ENCODE measurements around the gene HOXB4.

DNA sequence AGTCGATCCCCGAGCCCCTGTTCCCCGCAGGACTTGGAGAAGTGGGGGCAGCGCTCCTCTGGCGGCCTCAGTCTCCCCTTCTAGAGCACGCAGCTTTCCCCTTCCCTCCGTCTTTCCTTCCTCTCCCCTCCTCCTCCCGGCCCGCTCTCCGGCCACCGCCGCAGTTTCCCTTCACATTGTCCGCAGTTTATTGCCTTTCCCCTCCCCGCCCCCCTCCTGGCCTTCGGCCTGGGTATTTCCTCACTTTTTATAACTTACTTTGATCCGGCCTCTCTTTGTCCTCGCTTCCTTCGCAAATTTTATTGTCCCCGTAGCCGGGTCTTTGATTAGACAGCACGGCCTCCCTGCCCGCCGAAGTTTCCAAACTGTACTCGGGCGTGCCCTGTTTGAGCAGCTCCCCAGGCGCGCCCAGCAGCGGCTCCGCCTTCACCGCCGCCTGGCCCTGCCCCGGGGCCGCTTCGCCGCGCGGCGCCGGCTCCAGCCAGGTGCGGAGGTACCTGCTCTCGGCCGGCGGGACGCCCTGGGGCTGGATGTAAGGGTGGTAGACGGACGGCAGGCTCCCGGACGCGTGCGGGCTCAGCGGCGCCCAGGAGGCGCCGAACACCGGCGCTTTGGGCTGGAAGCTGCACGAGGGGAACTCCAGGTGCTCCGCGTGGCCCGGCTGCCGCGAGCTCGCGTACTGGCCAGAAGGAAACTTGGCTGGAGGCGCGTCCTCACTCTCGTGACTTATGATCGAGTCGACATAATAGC lies 47.5 kb upstream of the HOXB4 start:
- TF ChIP-seq, protein P1, sequence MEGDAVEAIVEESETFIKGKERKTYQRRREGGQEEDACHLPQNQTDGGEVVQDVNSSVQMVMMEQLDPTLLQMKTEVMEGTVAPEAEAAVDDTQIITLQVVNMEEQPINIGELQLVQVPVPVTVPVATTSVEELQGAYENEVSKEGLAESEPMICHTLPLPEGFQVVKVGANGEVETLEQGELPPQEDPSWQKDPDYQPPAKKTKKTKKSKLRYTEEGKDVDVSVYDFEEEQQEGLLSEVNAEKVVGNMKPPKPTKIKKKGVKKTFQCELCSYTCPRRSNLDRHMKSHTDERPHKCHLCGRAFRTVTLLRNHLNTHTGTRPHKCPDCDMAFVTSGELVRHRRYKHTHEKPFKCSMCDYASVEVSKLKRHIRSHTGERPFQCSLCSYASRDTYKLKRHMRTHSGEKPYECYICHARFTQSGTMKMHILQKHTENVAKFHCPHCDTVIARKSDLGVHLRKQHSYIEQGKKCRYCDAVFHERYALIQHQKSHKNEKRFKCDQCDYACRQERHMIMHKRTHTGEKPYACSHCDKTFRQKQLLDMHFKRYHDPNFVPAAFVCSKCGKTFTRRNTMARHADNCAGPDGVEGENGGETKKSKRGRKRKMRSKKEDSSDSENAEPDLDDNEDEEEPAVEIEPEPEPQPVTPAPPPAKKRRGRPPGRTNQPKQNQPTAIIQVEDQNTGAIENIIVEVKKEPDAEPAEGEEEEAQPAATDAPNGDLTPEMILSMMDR (IDR thresholded peaks at IDR 0.05) = no peak
- TF ChIP-seq, protein P2, sequence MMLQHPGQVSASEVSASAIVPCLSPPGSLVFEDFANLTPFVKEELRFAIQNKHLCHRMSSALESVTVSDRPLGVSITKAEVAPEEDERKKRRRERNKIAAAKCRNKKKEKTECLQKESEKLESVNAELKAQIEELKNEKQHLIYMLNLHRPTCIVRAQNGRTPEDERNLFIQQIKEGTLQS (CRISPR knock-in tag; conservative IDR thresholded peaks at IDR 0.05) = no peak
- TF ChIP-seq, protein P3, sequence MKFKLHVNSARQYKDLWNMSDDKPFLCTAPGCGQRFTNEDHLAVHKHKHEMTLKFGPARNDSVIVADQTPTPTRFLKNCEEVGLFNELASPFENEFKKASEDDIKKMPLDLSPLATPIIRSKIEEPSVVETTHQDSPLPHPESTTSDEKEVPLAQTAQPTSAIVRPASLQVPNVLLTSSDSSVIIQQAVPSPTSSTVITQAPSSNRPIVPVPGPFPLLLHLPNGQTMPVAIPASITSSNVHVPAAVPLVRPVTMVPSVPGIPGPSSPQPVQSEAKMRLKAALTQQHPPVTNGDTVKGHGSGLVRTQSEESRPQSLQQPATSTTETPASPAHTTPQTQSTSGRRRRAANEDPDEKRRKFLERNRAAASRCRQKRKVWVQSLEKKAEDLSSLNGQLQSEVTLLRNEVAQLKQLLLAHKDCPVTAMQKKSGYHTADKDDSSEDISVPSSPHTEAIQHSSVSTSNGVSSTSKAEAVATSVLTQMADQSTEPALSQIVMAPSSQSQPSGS (CRISPR knock-in tag; IDR thresholded peaks at IDR 0.05; ENCODE audit: borderline replicate concordance, low read depth) = no peak
- TF ChIP-seq, protein P4, sequence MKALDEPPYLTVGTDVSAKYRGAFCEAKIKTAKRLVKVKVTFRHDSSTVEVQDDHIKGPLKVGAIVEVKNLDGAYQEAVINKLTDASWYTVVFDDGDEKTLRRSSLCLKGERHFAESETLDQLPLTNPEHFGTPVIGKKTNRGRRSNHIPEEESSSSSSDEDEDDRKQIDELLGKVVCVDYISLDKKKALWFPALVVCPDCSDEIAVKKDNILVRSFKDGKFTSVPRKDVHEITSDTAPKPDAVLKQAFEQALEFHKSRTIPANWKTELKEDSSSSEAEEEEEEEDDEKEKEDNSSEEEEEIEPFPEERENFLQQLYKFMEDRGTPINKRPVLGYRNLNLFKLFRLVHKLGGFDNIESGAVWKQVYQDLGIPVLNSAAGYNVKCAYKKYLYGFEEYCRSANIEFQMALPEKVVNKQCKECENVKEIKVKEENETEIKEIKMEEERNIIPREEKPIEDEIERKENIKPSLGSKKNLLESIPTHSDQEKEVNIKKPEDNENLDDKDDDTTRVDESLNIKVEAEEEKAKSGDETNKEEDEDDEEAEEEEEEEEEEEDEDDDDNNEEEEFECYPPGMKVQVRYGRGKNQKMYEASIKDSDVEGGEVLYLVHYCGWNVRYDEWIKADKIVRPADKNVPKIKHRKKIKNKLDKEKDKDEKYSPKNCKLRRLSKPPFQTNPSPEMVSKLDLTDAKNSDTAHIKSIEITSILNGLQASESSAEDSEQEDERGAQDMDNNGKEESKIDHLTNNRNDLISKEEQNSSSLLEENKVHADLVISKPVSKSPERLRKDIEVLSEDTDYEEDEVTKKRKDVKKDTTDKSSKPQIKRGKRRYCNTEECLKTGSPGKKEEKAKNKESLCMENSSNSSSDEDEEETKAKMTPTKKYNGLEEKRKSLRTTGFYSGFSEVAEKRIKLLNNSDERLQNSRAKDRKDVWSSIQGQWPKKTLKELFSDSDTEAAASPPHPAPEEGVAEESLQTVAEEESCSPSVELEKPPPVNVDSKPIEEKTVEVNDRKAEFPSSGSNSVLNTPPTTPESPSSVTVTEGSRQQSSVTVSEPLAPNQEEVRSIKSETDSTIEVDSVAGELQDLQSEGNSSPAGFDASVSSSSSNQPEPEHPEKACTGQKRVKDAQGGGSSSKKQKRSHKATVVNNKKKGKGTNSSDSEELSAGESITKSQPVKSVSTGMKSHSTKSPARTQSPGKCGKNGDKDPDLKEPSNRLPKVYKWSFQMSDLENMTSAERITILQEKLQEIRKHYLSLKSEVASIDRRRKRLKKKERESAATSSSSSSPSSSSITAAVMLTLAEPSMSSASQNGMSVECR (CRISPR knock-in tag; IDR thresholded peaks at IDR 0.05; ENCODE audit: borderline replicate concordance) = no peak
- TF ChIP-seq, protein P5, sequence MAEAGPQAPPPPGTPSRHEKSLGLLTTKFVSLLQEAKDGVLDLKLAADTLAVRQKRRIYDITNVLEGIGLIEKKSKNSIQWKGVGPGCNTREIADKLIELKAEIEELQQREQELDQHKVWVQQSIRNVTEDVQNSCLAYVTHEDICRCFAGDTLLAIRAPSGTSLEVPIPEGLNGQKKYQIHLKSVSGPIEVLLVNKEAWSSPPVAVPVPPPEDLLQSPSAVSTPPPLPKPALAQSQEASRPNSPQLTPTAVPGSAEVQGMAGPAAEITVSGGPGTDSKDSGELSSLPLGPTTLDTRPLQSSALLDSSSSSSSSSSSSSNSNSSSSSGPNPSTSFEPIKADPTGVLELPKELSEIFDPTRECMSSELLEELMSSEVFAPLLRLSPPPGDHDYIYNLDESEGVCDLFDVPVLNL (CRISPR knock-in tag; IDR thresholded peaks at IDR 0.05; ENCODE audit: borderline replicate concordance, low read depth) = no peak
- TF ChIP-seq, protein P6, sequence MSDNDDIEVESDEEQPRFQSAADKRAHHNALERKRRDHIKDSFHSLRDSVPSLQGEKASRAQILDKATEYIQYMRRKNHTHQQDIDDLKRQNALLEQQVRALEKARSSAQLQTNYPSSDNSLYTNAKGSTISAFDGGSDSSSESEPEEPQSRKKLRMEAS (CRISPR knock-in tag; IDR thresholded peaks at IDR 0.05) = no peak
- TF ChIP-seq NR2C2 (CRISPR knock-in tag; IDR thresholded peaks at IDR 0.05) (no peak), MYBL2 (CRISPR knock-in tag; IDR thresholded peaks at IDR 0.05) (no peak)
